NCI-H2029 (cell line): ENCODE results near the gene SLC2A10.
"Not testable (repeated sequence)": the region's sequence is repeated elsewhere in the genome, so short reads cannot be mapped to it uniquely, and the experiment has no call there.

ENCODE experiments used
- DNase-seq: peaks from one replicate; lab custom pipeline; 2025; lab: John Stamatoyannopoulos, UW

SLC2A10 gene

DNA sequence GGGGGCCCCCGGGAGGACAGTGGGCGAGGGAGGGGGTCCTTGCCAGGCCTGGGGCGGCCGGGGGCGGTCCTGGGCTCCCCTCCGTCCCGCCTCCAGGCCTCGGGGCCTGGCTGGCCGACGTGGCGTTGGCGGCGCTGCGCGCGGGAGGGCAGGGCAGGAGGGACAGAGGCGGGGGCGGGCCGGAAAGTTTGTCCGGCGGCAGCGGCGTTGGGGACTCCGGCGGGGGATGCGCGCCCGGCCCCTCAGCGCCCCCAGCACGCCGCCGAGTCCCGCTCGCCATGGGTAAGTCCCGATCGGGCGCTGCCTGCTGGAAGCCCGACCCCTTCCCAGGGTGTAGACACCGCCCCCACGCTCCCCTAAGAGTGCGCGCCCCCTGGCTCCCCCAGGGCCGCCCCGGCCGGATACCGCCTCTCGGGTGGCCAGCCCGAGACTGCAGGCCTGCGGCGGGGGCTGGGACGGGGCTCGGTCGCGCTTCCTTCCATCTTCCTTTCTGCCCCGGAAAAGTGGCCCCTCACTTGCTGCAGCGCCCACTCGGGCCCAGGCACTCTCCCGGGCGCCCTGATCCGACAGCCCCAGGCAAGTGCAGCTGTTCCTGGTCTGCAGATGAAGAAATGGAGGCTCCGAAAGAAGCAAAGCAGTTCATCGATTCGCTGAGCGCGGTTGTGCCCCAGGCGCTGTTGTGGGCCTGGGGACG lies at the start of gene SLC2A10:
Gene SLC2A10, plus strand, starts transcription at position 191 of the 694 bp plus-strand sequence. Its CDS starts 88 bp downstream, at position 279.
- no peak for DNase-seq

DNA sequence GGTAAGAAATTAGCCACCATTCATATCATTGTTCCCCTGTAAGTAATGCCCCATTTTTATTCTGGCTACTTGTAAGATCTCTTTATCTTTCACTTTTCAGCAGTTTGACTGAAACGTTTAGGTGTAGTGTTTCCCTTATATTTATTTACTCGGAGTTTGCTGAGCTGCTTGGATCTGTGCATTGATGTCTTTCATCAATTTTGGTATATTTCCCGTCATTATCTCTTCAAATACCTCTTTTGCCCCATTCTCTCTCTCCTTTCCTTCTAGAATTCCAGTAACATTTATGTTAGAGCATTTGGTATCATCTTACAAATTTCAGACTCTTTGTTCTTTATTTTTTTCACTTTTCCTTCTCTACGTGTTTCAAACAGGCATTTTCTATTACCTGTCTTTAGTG lies 49.0 kb upstream of the SLC2A10 start:
- DNase-seq = no peak

DNA sequence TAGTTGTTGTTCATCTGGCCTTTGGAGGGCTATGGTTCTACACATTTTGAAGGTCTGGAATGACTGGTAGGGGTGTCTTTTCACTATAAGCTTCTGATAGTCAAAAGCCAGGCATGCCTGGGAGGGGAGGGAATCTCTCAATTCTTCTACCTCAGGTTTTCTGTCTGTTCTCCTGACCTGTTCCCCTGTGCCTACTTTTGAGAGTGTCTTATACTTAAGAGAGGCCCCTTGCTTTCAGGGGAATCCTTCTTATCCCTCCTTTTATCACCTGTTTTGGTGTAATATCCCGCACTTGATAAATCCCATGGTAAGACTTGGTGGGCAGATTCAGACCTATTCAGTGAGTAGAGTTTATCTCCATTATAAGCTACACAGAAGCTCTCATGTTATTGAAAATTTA lies 47.8 kb upstream of the SLC2A10 start:
- DNase-seq = no peak

DNA sequence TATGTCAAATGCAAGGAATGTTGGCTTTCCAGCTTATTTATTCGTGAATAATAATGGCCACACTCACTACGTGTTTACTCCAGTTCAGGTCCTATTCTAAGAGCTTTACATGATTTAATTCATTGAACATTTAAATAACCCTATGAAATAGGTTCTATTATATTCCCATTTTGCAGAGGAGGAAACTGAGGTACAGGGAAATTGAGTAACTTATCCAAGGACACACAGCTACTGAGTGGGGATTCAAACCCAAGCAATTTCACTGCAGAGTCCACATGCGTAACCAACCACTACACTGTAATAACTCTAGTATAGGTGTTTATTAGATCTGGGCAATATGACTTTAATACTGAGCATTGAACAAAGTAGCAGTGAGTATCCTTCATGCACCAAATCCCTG lies 45.9 kb upstream of the SLC2A10 start:
- no peak for DNase-seq

DNA sequence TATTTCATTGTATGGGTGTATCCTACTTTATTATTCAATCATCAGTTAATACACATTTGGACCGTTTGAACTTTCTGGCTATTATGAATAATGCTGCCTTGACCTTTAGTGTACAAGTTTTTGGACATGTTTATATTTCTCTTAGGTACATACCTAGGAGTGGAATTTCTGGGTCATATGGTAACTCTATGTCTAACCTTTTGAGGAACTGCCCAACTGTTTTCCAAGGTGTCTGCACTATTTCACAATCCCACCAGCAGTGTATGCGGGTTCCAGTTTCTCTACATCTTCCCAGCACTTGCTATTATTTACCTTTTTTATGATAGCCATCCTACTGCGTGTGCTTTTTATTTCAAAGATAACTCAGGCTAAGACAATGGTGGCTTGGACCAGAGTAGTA lies 43.8 kb upstream of the SLC2A10 start:
- DNase-seq = no peak

DNA sequence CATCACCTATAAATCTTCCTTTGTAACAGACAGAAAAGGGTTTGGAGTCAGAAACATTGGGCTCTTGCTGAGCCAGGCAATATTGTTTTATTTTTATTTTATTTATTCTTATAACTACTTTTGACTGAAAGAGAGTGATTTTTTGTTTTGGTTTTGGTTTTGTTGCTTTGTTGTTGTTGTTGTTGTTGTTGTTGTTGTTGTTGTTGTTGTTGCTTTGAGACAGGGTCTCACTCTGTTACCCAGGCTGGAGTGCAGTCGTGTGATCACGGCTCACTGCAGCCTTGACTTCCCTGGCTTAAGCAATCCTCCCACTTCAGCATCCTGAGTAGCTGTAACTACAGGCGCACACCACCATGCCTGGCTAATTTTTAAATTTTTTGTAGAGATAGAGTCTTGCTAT lies 43.1 kb upstream of the SLC2A10 start:
- no peak for DNase-seq

DNA sequence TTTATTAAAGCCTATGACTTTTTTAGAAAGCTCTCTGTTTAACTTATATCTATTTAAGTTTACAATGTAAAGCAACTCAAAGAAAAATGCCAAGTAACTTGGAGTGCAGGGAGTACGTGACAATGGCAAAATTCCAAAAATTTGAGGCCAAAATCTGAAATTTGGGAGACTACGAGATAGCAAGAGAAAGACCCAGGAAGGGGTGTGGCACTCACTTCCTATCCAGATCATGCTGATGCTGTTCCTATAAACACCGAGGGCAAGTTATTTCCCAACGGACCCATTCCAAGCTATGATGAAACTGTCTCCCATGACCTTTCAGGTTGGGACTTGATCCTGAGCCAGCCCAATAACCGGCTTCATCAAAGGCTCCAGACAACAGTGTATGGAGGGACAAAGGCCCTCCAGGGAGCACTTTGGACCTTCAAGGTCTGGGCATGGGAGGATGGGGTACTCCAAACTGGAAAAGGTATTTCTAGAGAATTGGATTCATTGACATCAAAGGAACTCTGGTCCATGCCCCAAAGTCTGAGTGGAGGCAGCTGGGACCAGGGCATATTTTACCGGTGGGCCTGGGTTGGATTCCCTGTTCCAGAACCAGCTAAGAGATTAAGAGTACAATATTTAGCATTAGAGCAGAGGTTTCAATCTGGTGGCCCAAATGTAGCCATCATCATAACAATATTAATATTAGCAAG lies 42.5 kb upstream of the SLC2A10 start:
- DNase-seq = no peak

DNA sequence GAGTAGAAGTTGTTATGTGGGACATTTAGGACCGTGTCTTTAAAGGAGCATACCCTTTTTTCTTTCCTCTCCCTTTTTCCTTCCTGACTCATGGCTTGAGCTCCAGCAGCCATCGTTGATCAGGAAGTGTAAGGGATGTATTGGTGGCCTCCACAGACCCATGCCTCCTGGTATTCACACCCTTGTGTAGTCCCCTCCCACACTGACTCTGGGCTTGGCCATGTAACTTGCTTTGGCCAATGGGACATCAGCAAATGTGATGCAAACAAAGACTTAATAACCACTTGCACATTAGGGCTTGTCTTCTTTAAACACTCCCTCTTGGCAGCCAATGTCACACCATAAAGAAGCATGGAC lies 39.2 kb upstream of the SLC2A10 start:
- DNase-seq = no peak

DNA sequence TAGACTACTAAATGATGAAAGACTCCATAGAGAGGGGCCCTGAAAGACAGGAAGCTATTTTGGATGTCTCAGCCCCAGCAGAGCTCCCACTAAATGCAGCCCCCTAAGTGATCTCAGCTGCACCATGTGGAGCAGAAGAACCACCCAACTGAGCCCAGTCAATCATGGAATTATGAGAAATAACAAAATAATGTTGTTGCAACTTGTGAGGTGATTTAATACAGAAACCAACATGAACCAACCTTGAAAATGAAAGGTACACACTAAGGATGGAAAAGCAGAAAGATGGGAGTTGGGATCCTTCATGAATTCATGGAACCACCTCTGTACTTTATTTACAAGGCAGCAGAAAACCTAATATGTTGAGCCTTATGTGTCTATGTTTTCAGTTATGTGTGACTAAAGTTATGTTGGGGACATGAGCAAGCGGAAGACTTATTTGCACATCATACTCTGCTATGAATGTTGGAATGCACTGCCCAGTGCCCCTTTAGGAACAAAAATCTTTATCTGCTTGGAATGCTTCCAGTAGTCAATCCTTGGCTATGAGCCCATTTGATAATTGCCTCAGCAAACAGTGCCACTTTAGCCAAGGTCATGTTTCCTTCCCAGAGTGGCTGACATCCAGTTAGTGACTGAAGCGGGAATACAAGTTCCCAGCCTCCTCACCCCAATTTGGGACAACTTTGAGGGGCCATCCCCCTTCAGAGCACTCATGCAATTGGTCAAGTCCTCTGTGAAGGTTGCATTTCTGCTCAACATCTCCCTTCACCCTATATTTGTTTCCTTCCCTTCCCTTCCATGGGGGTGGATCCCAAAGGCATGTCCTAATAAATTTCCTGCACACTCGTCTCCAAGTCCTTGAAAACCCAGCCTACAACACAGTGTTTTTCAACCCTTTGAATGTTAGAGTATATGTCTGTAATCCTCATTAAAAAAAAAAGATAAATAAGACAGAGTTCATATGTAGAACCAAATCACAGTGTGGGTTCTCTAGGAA lies 38.6 kb upstream of the SLC2A10 start:
- peak; percentile 55 for DNase-seq

DNA sequence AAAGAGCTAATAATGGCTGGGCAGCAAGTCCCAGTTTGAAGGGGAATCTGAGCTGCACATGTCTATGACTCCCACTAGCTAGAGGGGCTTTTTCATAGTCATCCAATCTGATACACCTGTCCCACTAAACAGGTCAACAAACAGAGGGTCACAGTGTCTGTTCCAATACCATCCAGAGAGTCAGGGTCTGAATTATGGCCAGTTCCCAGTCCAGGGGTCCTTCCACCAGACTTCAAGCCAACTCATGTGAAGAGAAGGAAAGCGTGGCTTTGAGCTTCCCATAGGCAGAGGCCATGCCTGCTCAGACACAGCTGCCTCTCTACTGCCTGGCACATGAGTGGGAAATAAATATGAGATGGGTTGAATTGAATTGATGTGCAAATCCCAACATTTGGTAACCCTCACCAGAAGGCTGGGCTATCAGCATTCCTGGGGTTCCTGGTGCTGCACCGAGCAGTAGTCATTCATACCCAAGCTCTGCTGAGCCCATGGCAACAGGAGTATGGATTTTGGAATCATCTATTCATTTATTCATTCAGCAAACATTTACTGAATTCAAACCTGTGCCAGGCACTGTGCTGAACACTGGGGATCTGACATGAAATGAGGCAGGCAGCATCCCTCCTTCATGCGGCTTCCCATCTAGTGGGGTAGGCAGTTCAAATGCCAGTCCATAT lies 37.4 kb upstream of the SLC2A10 start:
- no peak for DNase-seq

DNA sequence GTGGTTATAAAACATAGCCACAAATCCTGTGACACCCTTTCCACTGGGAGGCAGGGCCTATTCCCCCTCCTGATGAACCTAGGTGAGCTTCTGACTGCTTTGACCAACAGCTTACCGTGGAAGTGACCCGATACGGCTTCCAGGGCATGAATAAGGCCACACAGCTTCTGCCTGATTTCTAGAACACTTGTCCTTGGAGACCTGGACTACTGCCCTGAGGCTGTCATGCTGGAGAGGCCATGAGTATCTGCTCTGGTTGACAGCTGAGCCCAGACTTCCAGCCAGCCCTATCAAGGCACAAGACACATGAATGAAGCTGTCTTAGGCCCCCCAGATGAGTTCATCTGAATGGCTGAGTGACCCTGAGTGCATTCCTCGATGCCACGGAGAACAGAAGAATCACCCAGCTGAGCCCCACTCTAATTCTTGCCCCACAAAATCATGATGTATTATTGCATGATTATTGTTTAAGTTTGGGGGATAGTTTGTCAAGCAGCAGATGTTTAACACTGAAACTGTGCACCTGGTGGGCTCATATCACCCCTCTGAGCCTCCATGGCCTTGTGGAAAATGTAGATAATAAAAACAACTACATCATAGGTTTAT lies 36.8 kb upstream of the SLC2A10 start:
- no peak for DNase-seq

DNA sequence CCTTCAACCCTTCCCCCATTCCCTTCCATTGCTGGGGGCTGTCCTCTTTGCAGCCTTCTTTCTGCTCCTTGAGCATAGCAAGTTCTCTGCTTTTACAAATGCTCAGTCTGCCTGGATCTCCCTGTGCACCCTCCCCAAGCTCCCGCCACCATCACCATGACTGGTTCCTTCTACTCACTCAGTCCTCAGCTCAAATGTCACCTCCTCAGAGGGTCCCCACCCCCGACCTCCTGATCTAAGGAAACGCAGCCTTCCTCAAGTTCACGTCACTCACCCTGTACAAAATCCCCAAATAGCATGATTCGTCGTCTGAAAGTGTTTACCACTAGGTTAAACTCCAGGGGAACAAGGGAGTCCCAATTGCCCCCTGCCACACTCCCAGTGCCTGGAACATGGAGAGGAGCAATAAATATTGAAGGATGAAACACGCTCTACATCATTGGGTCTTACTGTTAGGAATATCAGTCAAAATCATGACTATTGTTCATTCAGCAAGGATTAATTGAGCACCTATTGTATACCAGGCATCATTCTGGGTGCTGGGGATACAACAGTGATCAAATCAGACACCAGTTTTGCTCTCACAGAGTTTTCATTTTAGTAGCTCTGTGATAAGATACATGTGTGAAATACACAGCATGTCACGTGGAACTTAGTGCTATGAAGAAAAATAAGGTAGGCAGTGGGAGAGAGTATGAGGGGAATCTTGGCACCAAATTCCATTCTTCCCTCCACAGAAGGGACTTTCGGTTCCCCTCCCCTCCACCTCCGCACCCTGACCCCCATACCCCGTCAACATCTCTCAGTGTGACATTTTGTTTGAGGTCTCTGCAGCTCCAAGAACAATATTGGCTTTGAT lies 35.8 kb upstream of the SLC2A10 start:
- no peak for DNase-seq

DNA sequence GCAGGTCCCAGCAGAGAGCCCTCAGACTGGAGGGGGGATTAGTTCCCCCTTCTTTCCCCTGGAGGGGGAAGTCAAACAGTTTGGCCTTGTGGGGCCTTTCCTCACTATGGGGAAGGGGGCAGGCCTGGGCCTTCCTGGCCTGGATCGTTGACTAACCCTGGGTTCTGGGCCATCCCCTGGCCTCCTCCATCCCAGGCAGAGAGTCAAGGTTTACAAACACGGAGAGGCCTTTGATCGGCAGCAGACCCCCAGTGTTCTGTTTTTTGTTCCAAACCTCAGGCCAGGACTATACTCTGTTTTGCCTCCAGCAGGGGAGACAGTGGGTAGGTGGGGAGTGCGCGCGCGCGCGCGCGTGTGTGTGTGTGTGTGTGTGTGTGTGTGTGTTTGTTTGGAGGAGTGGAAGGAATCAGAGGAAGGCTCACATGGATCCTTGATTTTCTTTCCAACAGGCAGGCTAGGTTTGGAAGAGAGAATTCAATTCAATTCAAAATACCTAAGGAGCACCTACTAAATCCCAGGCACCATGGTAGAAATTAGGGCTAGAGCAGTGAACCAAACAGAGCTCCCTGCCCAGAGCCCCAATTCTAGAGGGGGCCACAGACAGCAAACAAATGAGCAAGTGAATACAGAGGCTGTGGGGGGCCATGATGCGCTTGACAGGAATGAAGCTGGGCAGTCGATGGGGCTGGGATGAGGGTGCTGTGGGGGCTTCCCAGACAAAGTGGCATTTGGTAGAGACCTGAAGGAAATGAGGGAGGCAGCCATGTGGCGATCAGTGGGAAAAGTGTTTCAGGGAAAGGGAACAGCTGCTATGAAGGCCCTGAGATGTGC lies 35.0 kb upstream of the SLC2A10 start:
- no peak for DNase-seq

DNA sequence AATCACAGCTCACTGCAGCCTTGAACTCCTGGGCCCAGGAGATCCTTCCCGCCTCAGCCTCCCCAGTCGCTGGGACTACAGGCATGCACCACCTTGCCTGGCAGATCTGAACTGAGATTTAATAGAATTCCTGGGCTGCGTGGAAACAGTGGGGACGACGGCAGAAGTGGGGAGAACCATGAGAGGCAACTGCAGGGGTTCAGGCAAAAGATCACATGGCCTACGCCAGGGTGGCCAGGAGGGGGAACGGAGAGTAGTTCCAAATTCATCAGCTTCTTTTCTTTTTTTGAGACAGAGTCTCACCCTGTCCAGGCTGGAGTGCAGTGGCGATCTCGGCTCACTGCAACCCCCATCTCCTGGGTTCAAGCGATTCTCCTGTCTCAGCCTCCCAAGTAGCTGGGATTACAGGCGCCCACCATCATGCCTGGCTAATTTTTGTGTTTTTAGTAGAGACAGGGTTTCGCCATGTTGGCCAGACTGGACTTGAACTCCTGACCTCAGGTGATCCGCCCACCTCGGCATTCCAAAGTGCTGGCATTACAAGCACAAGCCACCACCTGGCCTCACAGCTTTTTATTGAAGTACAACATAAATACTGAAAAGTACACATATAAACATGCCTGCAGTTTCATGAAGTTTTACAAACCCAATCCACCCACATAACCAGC lies 32.7 kb upstream of the SLC2A10 start:
- DNase-seq = not testable (repeated sequence)

DNA sequence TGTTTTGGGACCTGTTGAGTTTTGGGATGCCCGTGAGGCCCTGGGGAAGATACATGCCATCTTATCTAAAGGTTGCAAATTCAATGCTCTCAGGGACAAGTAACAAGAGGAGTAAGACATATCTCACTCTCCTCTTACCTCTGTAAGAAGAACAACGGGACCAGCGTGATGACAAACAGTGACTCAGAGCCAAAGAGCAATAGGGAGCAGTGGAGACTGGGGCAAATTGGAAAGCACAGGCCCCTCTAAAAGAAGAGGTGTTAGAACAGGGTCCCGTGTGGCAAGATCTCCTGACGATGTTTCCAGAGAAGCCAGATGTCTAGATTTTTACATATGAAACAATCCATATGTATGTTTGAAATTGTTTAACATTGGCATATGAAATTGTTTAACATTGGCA lies 31.8 kb upstream of the SLC2A10 start:
- no peak for DNase-seq

DNA sequence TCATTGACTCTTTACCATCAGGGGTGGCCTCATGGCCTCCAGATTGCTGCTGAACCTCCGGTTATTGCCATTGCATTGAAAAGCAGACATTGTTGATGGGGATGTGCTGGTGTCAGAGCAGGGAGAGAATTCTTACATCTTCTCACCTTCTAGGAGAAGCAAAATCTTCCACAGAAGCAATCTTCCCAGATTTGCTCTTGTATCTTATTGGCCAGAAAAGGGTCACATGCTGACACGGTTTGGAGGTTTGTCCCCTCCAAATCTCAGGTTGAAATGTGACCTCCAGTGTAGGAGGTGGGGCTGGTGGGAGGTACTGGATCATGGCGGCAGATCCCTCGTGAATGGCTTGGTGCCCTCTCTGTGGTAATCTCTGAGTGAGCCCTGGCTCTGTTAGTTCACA lies 30.9 kb upstream of the SLC2A10 start:
- DNase-seq = no peak

DNA sequence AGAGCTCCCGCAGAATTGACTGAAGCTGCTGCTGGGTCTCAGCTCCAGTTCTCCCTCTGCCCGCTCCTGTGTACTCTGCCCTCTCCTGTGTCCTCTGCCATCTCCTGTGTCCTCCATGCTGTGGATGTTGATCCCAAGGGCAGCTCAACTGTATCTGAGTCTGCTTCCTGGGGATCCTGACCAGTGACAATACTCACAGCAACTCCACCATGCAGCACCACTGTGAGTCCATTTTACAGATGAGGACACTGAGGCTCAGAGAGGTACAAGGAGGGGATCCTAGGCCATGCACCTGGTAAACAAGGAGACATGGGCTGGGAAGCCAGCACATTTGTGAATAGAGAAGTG lies 28.8 kb upstream of the SLC2A10 start:
- DNase-seq = no peak

DNA sequence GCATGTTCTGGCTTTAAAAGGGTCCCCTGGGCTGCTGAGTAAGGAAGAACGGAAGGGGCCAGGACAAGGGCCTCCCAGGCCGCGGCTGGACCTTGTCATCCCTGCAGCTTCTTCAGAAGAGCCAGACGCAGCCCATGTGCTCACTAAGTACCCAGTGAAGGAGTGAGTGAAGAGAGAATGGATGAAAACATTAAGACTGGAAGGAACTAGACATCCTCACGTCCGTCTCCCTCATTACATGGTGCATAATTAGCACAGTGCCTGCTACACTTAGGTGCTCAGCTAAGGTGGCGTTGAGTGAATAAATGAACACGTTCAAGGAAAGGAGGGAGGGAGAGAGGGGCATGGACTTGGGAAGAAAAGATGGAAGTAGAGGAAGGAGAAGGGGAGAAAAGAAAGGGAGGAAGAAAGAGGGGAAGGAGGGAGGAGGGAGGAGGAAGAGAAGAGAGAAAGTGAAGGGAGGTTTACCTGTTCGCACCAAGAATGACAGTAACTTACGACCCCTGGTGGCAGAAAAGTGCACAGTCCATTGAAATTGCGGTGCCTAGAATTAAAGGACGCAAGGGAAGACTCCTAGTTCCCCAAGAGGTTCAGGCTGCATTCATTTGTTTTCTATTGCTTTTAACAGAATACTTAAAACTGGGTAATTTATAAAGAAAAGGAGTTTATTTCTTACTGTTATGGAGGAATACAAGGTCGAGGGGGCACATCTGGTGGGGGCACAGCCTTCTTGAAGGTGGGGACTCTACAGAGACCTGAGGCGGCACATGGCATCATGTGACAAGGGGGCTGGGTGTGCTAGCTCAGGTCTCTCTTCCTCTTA lies 28.2 kb upstream of the SLC2A10 start:
- peak; percentile 65 for DNase-seq
